Gastrocnemius medialis (tissue), 4 donors: ENCODE measurements around the gene GPR3.

Source experiments
- CTCF ChIP-seq, 5 experiments: fragments of 450-650 bp in 3 of 5; fragments of 200-600 bp in 2 of 5; sonication (generic) in 2 of 5; IDR thresholded peaks in 4 of 5; conservative IDR thresholded peaks in 1 of 5; 1 replicate in 4 of 5; 2 replicates in 1 of 5; pipeline ENCODE4 v1.5.1; 2016 to 2019; ENCODE audit warnings: antibody characterized with exemption in 5 of 5, mild to moderate bottlenecking in 3 of 5, moderate library complexity in 3 of 5
- POLR2A ChIP-seq, 2 donors: fragments of 450-650 bp; IDR thresholded peaks; one replicate each; pipeline ENCODE4 v1.6.1; 2017; ENCODE audit warnings: antibody characterized with exemption in 2 of 2, mild to moderate bottlenecking in 2 of 2, moderate library complexity in 2 of 2

- TF ChIP-seq POLR2A (IDR thresholded peaks at IDR 0.05) (no peak), CTCF (IDR thresholded peaks at IDR 0.05 in 4 of 5, conservative IDR thresholded peaks at IDR 0.05 in 1 of 5) (no peak)
Observed at GRCh38 chr1:27380224-27380623, 12.2 kb upstream of the GPR3 start.
